Nephron progenitor cell (in vitro differentiated cells): ENCODE data around the gene IGFLR1.

Source experiments
- DNase-seq: peaks from one replicate; pipeline ENCODE4 v3.0.0; 2021
- H3K27ac Mint-ChIP-seq: 2 replicates; pipeline ENCODE4 v1.8.0; 2021; ENCODE audit warnings: mild to moderate bottlenecking, moderate library complexity, mixed read lengths
- H3K27me3 Mint-ChIP-seq: 2 replicates; pipeline ENCODE4 v1.8.0; 2021; ENCODE audit warnings: mild to moderate bottlenecking, low read depth, mixed read lengths; ENCODE audit not compliant: poor library complexity
- H3K36me3 Mint-ChIP-seq: 2 replicates; pipeline ENCODE4 v1.8.0; 2021; ENCODE audit warnings: low read depth, mixed read lengths
- H3K4me1 Mint-ChIP-seq: 2 replicates; pipeline ENCODE4 v1.8.0; 2021; ENCODE audit warnings: mixed read lengths
- H3K4me3 Mint-ChIP-seq: 2 replicates; pipeline ENCODE4 v1.8.0; 2021; ENCODE audit warnings: mild to moderate bottlenecking, moderate library complexity, mixed read lengths
- H3K9me3 Mint-ChIP-seq: 2 replicates; pipeline ENCODE4 v1.8.0; 2021; ENCODE audit warnings: mild to moderate bottlenecking, moderate library complexity, mixed read lengths
- TF ChIP-seq, protein P1 (sequence below): fragments of 200-600 bp; sonication (generic); IDR thresholded peaks from 2 replicates; pipeline ENCODE4 v1.5.0; 2021; ENCODE audit warnings: antibody characterized with exemption

Gene IGFLR1

GRCh38 chr19:35713506-35713850 is 28.8 kb downstream of the IGFLR1 start:
- Mint-ChIP-seq H3K36me3 (no peaks in the 10 kb centered on the region), H3K4me1 (peaks cover 20% of the 10 kb centered on the region), H3K4me3 (no peak overlapping the region), H3K27me3 (peaks cover 47% of the 10 kb centered on the region), H3K27ac (no peak overlapping the region), H3K9me3 (no peaks in the 10 kb centered on the region)
- TF ChIP-seq, protein P1, sequence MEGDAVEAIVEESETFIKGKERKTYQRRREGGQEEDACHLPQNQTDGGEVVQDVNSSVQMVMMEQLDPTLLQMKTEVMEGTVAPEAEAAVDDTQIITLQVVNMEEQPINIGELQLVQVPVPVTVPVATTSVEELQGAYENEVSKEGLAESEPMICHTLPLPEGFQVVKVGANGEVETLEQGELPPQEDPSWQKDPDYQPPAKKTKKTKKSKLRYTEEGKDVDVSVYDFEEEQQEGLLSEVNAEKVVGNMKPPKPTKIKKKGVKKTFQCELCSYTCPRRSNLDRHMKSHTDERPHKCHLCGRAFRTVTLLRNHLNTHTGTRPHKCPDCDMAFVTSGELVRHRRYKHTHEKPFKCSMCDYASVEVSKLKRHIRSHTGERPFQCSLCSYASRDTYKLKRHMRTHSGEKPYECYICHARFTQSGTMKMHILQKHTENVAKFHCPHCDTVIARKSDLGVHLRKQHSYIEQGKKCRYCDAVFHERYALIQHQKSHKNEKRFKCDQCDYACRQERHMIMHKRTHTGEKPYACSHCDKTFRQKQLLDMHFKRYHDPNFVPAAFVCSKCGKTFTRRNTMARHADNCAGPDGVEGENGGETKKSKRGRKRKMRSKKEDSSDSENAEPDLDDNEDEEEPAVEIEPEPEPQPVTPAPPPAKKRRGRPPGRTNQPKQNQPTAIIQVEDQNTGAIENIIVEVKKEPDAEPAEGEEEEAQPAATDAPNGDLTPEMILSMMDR, result no peak
- no peak for DNase-seq

GRCh38 chr19:35712567-35713505 is 29.4 kb downstream of the IGFLR1 start:
- peaks cover 47% of the 10 kb centered on the region for H3K27me3 Mint-ChIP-seq
- H3K4me3 Mint-ChIP-seq, result no peak overlapping the region
- H3K9me3 Mint-ChIP-seq, result no peaks in the 10 kb centered on the region
- peaks cover 20% of the 10 kb centered on the region for H3K4me1 Mint-ChIP-seq
- TF ChIP-seq, protein P1, result no peak
- H3K27ac Mint-ChIP-seq, result no peak overlapping the region
- DNase-seq, result no peak
- no peaks in the 10 kb centered on the region for H3K36me3 Mint-ChIP-seq

DNA sequence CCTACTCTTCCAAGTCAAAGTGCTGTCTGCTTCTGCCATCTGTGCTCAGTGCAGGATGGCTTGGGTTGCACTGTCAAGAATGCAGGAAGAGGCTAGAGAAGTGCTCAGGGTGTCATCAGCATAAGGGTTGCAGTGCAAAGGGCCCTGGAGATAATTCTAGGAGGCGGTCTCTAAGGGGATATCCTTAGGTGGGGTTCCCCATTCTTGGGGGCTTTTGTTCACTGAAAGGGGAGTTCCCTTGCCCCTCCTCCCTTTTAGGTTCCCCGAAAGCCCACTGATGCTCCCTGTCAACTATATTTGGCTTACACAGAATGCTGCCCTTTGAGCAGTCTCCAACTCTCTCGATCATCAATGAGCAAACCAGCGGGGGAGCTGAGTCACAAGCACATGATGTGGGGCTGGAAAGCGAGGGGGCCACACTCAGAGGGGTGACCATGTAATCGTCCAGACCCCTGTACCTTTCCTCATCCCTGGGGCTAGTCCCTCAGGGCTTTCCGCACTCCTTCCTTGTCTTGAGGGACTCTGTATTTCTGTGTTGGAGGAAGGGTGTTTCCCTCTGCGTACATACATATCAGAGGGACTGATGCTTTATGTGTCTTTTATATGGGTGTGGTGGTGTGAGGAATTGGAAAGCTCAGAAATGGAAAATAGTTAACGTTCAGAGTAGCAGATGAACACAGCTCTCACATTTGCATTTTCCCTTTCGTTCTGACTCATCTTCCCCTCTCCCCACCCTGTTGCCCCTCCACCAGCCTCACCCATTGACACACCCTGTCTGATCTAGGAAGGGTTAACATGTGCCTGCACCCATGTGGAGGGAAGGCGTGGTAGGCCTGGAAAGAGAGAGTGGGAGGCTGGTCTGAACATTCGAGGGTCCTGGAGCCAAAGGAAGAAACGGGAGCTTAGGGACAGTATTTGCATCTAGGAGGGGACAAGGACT is 31.2 kb downstream of the IGFLR1 start:
- Mint-ChIP-seq H3K36me3 (no peaks in the 10 kb centered on the region), H3K27ac (no peak overlapping the region), H3K4me3 (no peak overlapping the region), H3K4me1 (peaks cover 12% of the 10 kb centered on the region), H3K9me3 (no peaks in the 10 kb centered on the region), H3K27me3 (peaks cover 42% of the 10 kb centered on the region)
- DNase-seq, result no peak
- TF ChIP-seq, protein P1, result no peak

GRCh38 chr19:35708391-35708790 is 33.9 kb downstream of the IGFLR1 start:
- H3K36me3 Mint-ChIP-seq, result no peaks in the 10 kb centered on the region
- peaks cover 40% of the 10 kb centered on the region for H3K27me3 Mint-ChIP-seq
- H3K27ac Mint-ChIP-seq, result no peak overlapping the region
- TF ChIP-seq, protein P1, result no peak
- no peaks in the 10 kb centered on the region for H3K9me3 Mint-ChIP-seq
- no peak for DNase-seq
- H3K4me3 Mint-ChIP-seq, result no peak overlapping the region
- H3K4me1 Mint-ChIP-seq, result no peaks in the 10 kb centered on the region

GRCh38 chr19:35704218-35704617 is 38.0 kb downstream of the IGFLR1 start, which contains the start of gene ZBTB32:
ZBTB32 (plus strand) TSS chr19:35704558; CDS start chr19:35714627, 10,069 bp downstream.
- Mint-ChIP-seq H3K4me1 (peaks cover 5% of the 10 kb centered on the region), H3K9me3 (no peaks in the 10 kb centered on the region), H3K4me3 (no peak within 1 kb of the TSS), H3K27me3 (peaks cover 28% of the 10 kb centered on the region), H3K36me3 (no peaks in the 10 kb centered on the region), H3K27ac (no peak within 1 kb of the TSS)
- TF ChIP-seq, protein P1, result no peak
- DNase-seq, result peak; percentile 62
